Nephron (organoid): ENCODE measurements around the gene SIRPA.

ENCODE experiments used
- H3K27ac Mint-ChIP-seq, 3 experiments: 2 replicates each; pipeline ENCODE4 v1.8.0; 2020; ENCODE audit warnings: mixed read lengths in 3 of 3, mild to moderate bottlenecking in 2 of 3, moderate library complexity in 1 of 3
- H3K27me3 Mint-ChIP-seq: 2 replicates; pipeline ENCODE4 v1.8.0; 2021; ENCODE audit warnings: low read depth, mild to moderate bottlenecking, moderate library complexity, mixed read lengths
- H3K36me3 Mint-ChIP-seq: 2 replicates; pipeline ENCODE4 v1.8.0; 2020; ENCODE audit warnings: low read depth, mixed read lengths
- H3K4me1 Mint-ChIP-seq: 2 replicates; pipeline ENCODE4 v1.8.0; 2020; ENCODE audit warnings: mixed read lengths
- H3K4me3 Mint-ChIP-seq, 3 experiments: 2 replicates each; pipeline ENCODE4 v1.8.0; 2020; ENCODE audit warnings: mild to moderate bottlenecking in 3 of 3, mixed read lengths in 3 of 3, moderate library complexity in 2 of 3
- H3K9me3 Mint-ChIP-seq: 2 replicates; pipeline ENCODE4 v1.8.0; 2020; ENCODE audit warnings: mixed read lengths
- CTCF ChIP-seq, 3 experiments: fragments of 200-600 bp; sonication (generic); IDR thresholded peaks; one replicate each; pipeline ENCODE4 v1.5.0; 2021; ENCODE audit warnings: antibody characterized with exemption in 3 of 3; ENCODE audit not compliant: unreplicated experiment in 3 of 3

SIRPA gene

GRCh38 chr20:1870792-1871550, 24.2 kb upstream of the SIRPA start:
- no peaks in the 10 kb centered on the region for H3K36me3 Mint-ChIP-seq
- H3K27ac Mint-ChIP-seq = no peak overlapping the region
- H3K9me3 Mint-ChIP-seq = no peaks in the 10 kb centered on the region
- H3K4me3 Mint-ChIP-seq = no peak overlapping the region
- no peaks in the 10 kb centered on the region for H3K4me1 Mint-ChIP-seq
- TF ChIP-seq CTCF (IDR thresholded peaks at IDR 0.05; ENCODE audit: unreplicated experiment in 3 of 3) = no peak
- H3K27me3 Mint-ChIP-seq = peaks cover 34% of the 10 kb centered on the region

GRCh38 chr20:1871807-1872458, 23.3 kb upstream of the SIRPA start:
- Mint-ChIP-seq H3K27ac (no peak overlapping the region), H3K27me3 (peaks cover 27% of the 10 kb centered on the region), H3K4me3 (no peak overlapping the region), H3K36me3 (no peaks in the 10 kb centered on the region), H3K4me1 (no peaks in the 10 kb centered on the region), H3K9me3 (no peaks in the 10 kb centered on the region)
- no peak for TF ChIP-seq CTCF (IDR thresholded peaks at IDR 0.05; ENCODE audit: unreplicated experiment in 3 of 3)

GRCh38 chr20:1872459-1873097, 22.6 kb upstream of the SIRPA start:
- Mint-ChIP-seq H3K36me3 (no peaks in the 10 kb centered on the region), H3K27me3 (peaks cover 25% of the 10 kb centered on the region), H3K4me1 (no peaks in the 10 kb centered on the region), H3K9me3 (no peaks in the 10 kb centered on the region), H3K4me3 (no peak overlapping the region), H3K27ac (no peak overlapping the region)
- no peak for TF ChIP-seq CTCF (IDR thresholded peaks at IDR 0.05; ENCODE audit: unreplicated experiment in 3 of 3)

GRCh38 chr20:1874450-1875182, 20.6 kb upstream of the SIRPA start:
- Mint-ChIP-seq H3K27me3 (peaks cover 30% of the 10 kb centered on the region), H3K9me3 (no peaks in the 10 kb centered on the region), H3K4me1 (no peaks in the 10 kb centered on the region), H3K27ac (peak overlapping the region in 1 of 3 experiments; percentile 2), H3K4me3 (no peak overlapping the region), H3K36me3 (no peaks in the 10 kb centered on the region)
- no peak for TF ChIP-seq CTCF (IDR thresholded peaks at IDR 0.05; ENCODE audit: unreplicated experiment in 3 of 3)

- peaks cover 30% of the 10 kb centered on the region for H3K27me3 Mint-ChIP-seq
- H3K4me3 Mint-ChIP-seq = no peak overlapping the region
- peak overlapping the region in 1 of 3 experiments; percentile 2 for H3K27ac Mint-ChIP-seq
- no peak for TF ChIP-seq CTCF (IDR thresholded peaks at IDR 0.05; ENCODE audit: unreplicated experiment in 3 of 3)
- H3K9me3 Mint-ChIP-seq = no peaks in the 10 kb centered on the region
- H3K36me3 Mint-ChIP-seq = no peaks in the 10 kb centered on the region
- no peaks in the 10 kb centered on the region for H3K4me1 Mint-ChIP-seq
Measured at GRCh38 chr20:1875183-1875554, 20.0 kb upstream of the SIRPA start.
